ENCODE measurements around the gene GPRIN1.
"Not testable (repeated sequence)": the region's sequence is repeated elsewhere in the genome, so short reads cannot be mapped to it uniquely, and the experiment has no call there.

GPRIN1 gene

DNA sequence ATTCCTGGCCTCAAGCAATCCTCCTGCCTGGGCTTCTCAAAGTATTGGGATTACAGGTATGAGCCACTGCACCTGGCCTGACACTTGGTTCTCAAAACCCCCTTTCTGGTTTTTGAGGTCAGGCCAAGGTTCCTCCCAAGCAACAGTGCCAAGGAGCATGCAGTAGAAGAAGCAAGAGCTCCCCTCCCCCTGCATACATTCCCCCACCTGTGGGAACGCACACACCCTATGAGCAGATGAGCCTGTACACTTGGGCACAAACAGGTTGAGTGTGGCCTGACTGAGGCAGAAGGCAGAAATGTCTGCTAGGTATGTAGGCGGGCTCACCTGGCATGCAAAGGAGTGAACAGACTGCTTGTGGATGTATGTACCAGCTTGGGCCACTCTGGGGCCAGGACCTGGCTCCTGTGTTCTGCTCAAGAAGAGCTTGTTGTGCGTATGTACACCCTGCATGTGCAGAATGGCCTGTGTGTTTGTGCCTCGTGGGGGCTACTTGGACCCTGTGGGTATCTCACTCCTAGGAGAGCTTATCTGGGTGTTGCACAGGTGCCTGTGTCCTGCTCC is 1.7 kb downstream of the GPRIN1 start:
- DNase-seq (ENCODE audit: low spot score in 2 of 2) (no peak), ATAC-seq (ENCODE audit: low read depth) (no peak)
- H3K27me3 Mint-ChIP-seq, result peaks cover 12% of the 10 kb centered on the region
- H3K4me3 Mint-ChIP-seq, result peak overlapping the region; percentile 97
- H3K36me3 Mint-ChIP-seq, result no peaks in the 10 kb centered on the region
- peaks cover 7% of the 10 kb centered on the region for H3K4me1 Mint-ChIP-seq
- H3K9me3 Mint-ChIP-seq, result no peaks in the 10 kb centered on the region
- no peak overlapping the region for H3K27ac Mint-ChIP-seq

DNA sequence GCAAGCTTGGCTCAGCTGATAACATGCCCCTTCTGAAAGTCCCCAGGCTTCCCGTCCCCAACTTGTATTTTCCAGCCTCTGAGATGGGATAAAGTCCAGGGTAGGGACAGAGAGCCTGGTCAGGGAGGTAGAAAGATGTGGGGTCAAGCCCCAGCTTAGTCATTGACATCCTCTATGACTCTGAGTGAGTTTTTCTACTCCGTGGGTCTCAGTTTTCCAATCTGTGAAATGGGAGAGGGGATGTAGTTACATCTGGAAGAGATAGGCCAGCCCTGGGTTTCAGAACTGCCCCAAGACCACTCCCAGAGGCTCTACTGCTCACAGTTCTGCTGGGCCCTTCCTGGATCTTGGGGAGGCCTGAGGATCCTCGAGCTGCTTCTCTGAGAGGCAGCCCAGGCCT is 3.1 kb downstream of the GPRIN1 start:
- ATAC-seq (ENCODE audit: low read depth) (no peak), DNase-seq (ENCODE audit: low spot score in 2 of 2) (no peak)
- Mint-ChIP-seq H3K9me3 (no peaks in the 10 kb centered on the region), H3K27me3 (peaks cover 5% of the 10 kb centered on the region), H3K27ac (no peak overlapping the region), H3K4me1 (peaks cover 7% of the 10 kb centered on the region), H3K36me3 (no peaks in the 10 kb centered on the region), H3K4me3 (no peak overlapping the region)

DNA sequence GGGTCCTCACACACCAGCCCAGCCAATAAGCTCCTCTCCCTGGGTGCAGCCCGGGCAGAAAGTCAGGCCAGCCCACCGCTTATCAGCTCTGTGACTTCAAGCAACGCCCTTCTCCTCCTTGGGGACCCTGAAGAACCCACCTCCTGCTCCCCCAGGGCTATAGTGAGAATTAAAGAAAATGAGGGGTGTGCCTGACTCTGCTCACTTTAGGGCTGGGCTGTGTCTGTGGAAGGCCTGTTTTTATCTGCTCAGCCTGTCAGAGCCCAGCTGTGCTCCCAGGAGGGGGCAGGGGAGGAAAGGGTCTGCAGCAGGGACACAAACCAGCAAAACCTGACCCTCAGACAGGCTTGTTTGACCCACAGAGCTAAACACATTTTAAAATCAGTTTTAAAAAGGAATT is 3.9 kb downstream of the GPRIN1 start:
- H3K4me1 Mint-ChIP-seq, result peaks cover 7% of the 10 kb centered on the region
- no peaks in the 10 kb centered on the region for H3K9me3 Mint-ChIP-seq
- no peaks in the 10 kb centered on the region for H3K27me3 Mint-ChIP-seq
- ATAC-seq (ENCODE audit: low read depth) (no peak), DNase-seq (ENCODE audit: low spot score in 2 of 2) (no peak)
- H3K27ac Mint-ChIP-seq, result no peak overlapping the region
- no peaks in the 10 kb centered on the region for H3K36me3 Mint-ChIP-seq
- no peak overlapping the region for H3K4me3 Mint-ChIP-seq

DNA sequence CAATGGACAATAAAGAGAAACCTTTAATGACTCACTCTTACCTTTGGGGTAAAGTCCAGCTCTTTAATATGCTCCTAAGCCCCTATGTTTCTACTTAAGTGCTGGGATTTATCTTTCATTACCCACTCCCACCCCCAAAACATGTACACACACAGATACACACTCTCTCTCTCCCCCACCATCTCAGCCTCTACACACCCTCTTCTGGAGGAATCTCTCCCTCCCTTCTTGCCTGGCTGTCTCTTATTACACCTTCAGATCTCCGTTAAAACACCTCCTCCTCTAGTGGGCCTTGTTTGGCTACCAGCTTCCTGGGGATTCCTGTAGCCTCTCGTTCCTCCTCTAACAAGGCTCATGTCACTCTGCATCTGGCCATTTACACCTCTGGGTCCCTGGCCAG is 6.9 kb downstream of the GPRIN1 start:
- DNase-seq (ENCODE audit: low spot score in 2 of 2), result no peak
- H3K27ac Mint-ChIP-seq, result no peak overlapping the region

DNA sequence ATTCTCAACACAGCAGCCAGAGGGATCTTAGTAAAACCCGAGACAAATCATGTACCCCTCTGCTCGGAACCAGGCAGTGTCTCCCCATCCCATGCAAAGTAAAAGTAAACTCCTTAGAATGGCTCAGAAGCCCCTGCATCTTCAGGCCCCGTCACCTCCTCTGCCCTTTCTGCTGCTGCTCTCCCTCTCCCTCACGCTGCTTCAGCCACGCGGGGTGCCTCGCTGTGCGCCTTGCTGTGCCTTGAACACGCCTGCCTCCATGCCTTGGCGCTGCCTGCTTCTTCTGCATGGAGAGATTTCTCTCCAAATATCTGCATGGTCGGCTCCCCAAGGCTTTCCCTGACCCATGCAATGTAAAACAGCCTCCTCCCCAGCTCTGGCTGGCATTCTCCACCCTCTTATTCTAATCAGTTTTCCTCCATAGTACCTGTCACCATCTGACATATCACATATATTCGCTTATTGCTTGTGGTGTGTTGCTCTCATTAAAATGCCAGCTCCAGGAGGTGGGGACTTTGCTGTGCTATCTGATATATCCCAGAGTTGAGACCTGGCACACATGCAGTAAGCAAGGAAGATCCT is 8.0 kb downstream of the GPRIN1 start:
- H3K36me3 Mint-ChIP-seq, result no peaks in the 10 kb centered on the region
- no peak overlapping the region for H3K4me3 Mint-ChIP-seq
- H3K9me3 Mint-ChIP-seq, result no peaks in the 10 kb centered on the region
- H3K27ac Mint-ChIP-seq, result no peak overlapping the region
- H3K4me1 Mint-ChIP-seq, result no peaks in the 10 kb centered on the region
- DNase-seq (ENCODE audit: low spot score in 2 of 2) (no peak), ATAC-seq (ENCODE audit: low read depth) (no peak)
- no peaks in the 10 kb centered on the region for H3K27me3 Mint-ChIP-seq

More for the DNA sequence above, 6.9 kb downstream of the GPRIN1 start:
- Mint-ChIP-seq H3K9me3 (no peaks in the 10 kb centered on the region), H3K27me3 (no peaks in the 10 kb centered on the region), H3K4me3 (no peak overlapping the region), H3K36me3 (no peaks in the 10 kb centered on the region), H3K4me1 (no peaks in the 10 kb centered on the region)
- no peak for ATAC-seq (ENCODE audit: low read depth)

DNA sequence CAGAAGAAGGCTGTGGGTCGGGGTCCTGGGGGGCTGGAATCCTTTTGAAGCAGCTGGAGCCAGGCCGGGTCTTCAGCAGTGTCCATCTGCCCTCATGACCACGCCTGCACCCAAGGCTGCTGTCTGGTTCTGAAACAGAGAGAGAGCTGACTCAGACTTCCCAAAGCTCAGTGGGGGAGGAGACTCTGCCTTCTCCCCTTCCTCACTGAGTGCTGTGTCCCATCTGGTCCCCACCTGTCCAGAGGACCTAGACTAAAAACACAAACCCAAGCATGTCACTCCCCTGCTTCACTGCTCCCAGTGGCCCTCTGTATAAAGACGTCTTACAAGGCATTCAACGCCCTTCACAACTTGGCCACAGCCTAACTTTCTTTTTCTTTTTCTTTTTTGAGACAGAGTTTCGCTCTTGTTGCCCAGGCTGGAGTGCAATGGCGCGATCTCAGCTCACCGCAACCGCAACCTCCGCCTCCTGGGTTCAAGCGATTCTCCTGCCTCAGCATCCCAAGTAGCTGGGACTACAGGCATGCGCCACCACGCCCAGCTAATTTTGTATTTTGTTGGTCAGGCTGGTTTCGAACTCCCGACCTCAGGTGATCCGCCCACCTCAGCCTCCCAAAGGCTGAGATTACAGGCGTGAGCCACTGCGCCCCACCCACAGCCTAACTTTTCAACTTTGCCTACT is 10.1 kb downstream of the GPRIN1 start:
- H3K9me3 Mint-ChIP-seq; H3K27ac Mint-ChIP-seq; ATAC-seq (ENCODE audit: low read depth); H3K36me3 Mint-ChIP-seq; H3K27me3 Mint-ChIP-seq; H3K4me1 Mint-ChIP-seq; DNase-seq (ENCODE audit: low spot score in 2 of 2); H3K4me3 Mint-ChIP-seq: not testable (repeated sequence)

DNA sequence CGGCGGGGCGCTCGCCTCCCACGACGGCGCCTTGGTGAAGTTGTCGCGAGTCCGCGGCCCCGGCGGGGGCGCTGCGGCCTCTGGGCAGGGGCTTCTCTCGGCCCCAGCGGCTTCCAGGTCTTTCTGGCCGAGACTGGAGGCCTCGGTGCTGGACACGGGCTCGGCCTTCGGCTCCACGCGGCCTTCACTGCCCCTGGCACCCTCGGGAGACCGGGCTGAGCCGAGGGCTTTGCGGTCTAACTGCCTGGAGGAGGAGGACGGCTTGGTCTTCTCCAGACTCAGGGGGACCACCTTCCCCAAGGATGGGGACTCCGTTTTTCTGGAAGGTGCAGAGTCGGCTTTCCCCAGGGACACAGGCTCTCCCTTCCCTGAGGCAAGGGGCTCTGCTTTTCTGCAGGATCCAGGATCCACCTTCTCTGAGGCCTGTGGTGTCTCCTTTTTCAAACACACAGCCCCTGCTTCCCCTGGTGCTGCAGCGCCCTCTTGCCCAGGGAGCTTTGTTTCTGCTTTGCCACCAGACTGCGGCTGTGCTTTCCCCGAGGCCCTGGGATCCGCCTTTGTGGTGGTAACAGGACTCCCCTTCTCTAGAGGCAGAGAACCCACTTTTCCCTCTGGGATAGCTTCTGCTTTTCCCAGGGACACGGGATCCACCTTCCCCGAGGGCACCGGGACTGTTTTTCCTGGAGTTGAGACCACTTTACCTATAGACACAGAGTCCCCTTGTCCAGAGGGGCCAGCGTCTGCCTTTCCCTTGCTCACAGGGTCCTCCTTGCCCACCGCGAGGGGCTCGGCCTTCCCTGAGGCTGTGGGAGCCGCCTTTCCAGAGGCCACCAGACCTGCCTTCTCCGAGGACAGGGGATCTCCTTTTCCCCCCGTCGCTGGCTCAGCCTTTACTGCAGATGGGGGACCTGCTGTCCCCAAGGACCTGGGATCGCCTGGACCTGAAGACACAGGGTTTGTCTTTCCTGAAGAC is 12.3 kb downstream of the GPRIN1 start:
- no peak for ATAC-seq (ENCODE audit: low read depth)
- Mint-ChIP-seq H3K4me1 (peaks cover 6% of the 10 kb centered on the region), H3K27me3 (no peaks in the 10 kb centered on the region), H3K4me3 (peak overlapping the region; percentile 55), H3K36me3 (no peaks in the 10 kb centered on the region), H3K9me3 (no peaks in the 10 kb centered on the region), H3K27ac (no peak overlapping the region)
- DNase-seq (ENCODE audit: low spot score in 2 of 2), result no peak

DNA sequence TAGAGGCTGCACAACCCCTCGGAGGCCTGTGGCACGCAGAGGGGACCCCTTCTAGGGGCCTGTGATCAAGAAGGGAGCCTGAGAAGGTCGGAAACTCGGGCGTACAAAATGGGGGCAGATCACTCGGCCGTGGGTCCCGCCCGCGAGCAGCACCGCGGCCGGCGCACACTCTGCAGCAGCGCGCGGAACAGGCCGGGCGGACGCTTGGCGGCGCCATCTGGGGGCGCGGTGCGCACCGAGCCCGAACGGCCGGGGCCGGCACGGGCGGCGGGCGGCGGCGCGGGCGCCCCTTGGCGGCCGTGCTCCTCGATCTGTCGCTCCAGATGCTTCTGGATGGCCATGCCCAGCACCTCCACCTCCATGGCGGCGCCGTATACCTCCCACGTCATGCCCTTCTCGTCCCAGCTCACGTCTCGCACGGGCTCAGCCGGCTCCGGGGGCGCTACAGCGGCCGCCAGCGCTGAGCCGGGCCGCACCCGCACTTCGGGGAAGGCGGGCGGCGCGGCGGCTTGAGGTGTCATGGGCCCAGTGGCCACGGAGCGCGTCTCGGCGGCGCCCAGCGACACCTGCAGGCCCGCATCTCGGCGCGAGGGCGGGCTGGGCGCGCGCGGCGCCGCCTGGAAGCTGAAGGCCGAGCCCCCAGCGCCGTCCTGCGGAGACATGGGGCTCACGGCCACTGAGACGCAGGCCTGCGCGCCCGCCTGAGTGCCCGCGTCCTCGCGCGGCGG is 13.1 kb downstream of the GPRIN1 start:
- no peaks in the 10 kb centered on the region for H3K27me3 Mint-ChIP-seq
- H3K4me1 Mint-ChIP-seq, result peaks cover 6% of the 10 kb centered on the region
- ATAC-seq (ENCODE audit: low read depth) (peak; percentile 88), DNase-seq (ENCODE audit: low spot score in 2 of 2) (peak in 1 of 2 donors; percentile 50)
- no peaks in the 10 kb centered on the region for H3K36me3 Mint-ChIP-seq
- H3K27ac Mint-ChIP-seq, result peak overlapping the region; percentile 75
- no peaks in the 10 kb centered on the region for H3K9me3 Mint-ChIP-seq
- peak overlapping the region; percentile 83 for H3K4me3 Mint-ChIP-seq

DNA sequence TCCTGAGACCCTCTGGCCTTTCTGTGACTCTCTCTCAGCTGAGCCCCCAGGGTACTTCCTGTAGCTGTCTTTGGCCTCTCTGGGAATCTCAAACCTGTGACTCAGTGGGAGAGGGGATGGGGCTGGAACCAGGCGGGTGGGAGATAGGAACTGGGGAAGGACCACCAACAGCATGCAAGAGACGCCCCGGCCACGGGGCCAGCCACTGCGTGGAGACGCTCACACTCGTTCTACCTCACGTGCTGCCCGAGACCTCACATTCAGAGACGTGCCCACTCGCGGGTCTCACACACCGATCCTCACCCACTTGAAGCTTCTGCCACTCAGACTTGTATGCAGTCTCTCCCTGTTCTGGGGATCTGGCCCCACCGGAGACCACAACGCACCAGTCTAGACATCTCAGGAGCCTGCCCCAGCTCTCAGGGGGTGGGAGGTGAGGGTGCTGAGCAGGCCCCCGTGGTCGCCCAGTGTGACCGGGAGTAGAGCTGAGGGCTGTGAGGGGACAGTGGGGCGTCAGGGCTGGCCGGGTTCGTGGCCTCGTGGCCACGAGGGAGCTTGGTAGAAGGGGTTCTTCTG is 13.8 kb downstream of the GPRIN1 start:
- Mint-ChIP-seq H3K27ac (peak overlapping the region; percentile 75), H3K36me3 (no peaks in the 10 kb centered on the region), H3K27me3 (no peaks in the 10 kb centered on the region), H3K4me1 (peaks cover 6% of the 10 kb centered on the region), H3K4me3 (peak overlapping the region; percentile 83), H3K9me3 (no peaks in the 10 kb centered on the region)
- ATAC-seq (ENCODE audit: low read depth) (no peak), DNase-seq (ENCODE audit: low spot score in 2 of 2) (no peak)

DNA sequence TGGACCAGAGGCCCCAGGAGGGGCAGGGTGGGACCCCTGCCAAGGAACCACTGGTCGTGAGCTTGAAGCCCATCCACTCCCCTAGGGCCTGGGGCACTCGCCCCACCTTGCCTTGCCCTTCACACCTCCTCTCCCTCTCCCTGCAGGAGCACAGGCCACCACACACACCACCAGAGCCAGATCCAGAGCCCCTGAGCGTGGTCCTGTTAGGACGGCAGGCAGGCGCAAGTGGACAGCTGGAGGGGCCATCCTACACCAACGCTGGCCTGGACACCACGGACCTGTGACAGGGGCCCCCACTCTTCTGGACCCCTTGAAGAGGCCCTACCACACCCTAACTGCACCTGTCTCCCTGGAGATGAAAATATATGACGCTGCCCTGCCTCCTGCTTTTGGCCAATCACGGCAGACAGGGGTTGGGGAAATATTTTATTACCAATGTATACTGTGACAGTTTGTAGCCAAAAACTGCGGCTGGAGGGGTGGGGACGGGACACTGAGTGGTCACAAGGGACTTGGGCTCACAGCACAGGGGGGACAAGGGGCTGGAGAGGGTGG is 14.5 kb downstream of the GPRIN1 start:
- Mint-ChIP-seq H3K36me3 (no peaks in the 10 kb centered on the region), H3K4me3 (no peak overlapping the region), H3K27me3 (no peaks in the 10 kb centered on the region), H3K9me3 (no peaks in the 10 kb centered on the region), H3K27ac (no peak overlapping the region), H3K4me1 (peaks cover 6% of the 10 kb centered on the region)
- ATAC-seq (ENCODE audit: low read depth) (no peak), DNase-seq (ENCODE audit: low spot score in 2 of 2) (no peak)

DNA sequence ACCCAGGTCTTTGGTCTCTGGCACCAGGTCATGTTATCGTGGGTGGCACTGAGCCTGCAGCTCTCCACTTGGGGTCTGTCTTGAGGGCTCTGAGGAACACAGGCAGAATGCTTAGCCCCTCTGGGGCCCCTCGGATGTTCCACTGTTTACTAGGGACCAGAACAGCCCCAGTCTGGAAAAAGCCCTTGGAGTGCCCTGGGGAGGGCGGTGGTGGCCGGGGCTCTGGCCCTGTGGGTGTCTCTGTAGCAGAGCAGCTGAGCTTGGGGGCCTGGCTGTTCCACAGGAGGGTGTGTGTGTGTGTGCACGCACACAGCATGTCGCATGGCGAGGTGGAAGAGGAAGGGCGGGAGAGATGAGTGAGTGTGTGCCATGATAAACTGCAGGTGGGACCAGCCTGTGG is 15.4 kb downstream of the GPRIN1 start:
- no peaks in the 10 kb centered on the region for H3K9me3 Mint-ChIP-seq
- H3K4me3 Mint-ChIP-seq, result peak overlapping the region; percentile 12
- H3K27ac Mint-ChIP-seq, result no peak overlapping the region

DNA sequence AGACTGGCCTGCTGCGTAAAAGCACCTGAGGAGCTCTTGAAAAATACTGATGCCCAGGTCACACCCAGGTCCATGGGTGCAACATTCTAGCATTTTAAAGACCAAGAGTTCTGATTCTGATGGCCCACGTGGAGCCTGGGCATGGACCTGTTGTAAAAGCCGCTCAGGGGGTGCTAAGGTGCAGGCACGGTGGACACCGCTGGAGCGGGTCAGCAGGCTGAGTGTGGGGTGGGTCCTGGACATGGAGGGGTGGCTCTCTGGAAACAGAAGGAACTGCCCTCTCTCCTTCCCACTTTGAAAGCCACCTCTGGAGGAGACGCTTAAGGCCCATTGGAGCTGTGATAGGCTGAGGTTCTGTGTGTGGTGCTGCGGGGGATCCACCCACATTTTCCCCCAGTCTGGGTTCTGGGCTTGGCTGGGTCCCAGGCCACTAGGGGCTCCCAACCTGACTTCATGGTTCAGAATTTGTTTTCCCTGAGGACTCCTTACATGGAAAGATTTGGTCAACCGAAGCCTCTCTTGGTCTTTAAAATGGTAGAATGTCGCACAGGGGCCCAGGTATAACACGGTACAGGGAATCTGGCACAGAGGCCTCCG is 16.6 kb downstream of the GPRIN1 start:
- Mint-ChIP-seq H3K4me3 (no peak overlapping the region), H3K27ac (no peak overlapping the region), H3K4me1 (peaks cover 6% of the 10 kb centered on the region), H3K36me3 (no peaks in the 10 kb centered on the region), H3K9me3 (no peaks in the 10 kb centered on the region), H3K27me3 (peaks cover 1% of the 10 kb centered on the region)
- ATAC-seq (ENCODE audit: low read depth) (no peak), DNase-seq (ENCODE audit: low spot score in 2 of 2) (no peak)

More for the DNA sequence above, 15.4 kb downstream of the GPRIN1 start:
- Mint-ChIP-seq H3K4me1 (peaks cover 6% of the 10 kb centered on the region), H3K36me3 (no peaks in the 10 kb centered on the region), H3K27me3 (no peaks in the 10 kb centered on the region)
- DNase-seq (ENCODE audit: low spot score in 2 of 2) (no peak), ATAC-seq (ENCODE audit: low read depth) (no peak)

DNA sequence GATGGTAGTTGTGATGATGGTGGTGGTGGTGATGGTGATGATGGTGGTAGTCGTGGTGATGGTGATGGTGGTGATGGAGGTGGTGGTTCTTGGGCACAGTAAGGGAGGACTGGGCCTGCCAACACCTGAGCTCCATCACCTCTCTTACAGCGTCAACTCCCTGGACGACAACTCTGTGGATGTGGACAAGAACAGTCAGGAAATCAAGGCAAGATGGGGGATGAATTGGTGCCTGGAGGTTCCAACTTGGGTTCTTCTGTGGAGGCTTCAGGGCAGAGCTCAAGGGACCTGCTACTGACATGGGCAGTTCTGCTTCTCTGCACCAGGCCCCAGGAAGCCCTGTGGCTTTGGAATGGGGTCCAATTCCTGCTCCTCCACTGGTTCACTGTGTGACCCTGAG is 17.4 kb downstream of the GPRIN1 start:
- DNase-seq (ENCODE audit: low spot score in 2 of 2) (no peak), ATAC-seq (ENCODE audit: low read depth) (no peak)
- H3K4me3 Mint-ChIP-seq, result no peak overlapping the region
- no peak overlapping the region for H3K27ac Mint-ChIP-seq
- peaks cover 6% of the 10 kb centered on the region for H3K4me1 Mint-ChIP-seq
- no peaks in the 10 kb centered on the region for H3K9me3 Mint-ChIP-seq
- peaks cover 2% of the 10 kb centered on the region for H3K27me3 Mint-ChIP-seq
- no peaks in the 10 kb centered on the region for H3K36me3 Mint-ChIP-seq

All from memory B cell (primary cell).